Liver (tissue), 9 donors: ENCODE results near the gene SLC2A6. TPM values are rescaled to one million over a fixed set of nuclear protein-coding genes. Genes with fewer than 3 reads are reported as not detected.

Experiments used
- DNase-seq: peaks from one replicate; pipeline ENCODE4 v3.0.0-alpha.2; 2017; ENCODE audit warnings: low spot score
- H3K27ac ChIP-seq, 2 donors: one replicate each; pipeline ENCODE4 v1.7.0; 2013; ENCODE audit warnings: inconsistent platforms in 2 of 2, low read length in 2 of 2, control low read depth in 1 of 2, low read depth in 1 of 2, mild to moderate bottlenecking in 1 of 2
- H3K27me3 ChIP-seq, 4 donors: one replicate each; pipeline versions ENCODE4 v1.6.1 to v1.7.0; 2013; ENCODE audit warnings: low read length in 3 of 4, inconsistent platforms in 1 of 4, mild to moderate bottlenecking in 1 of 4, moderate library complexity in 1 of 4; ENCODE audit not compliant: control insufficient read depth in 4 of 4, insufficient read depth in 4 of 4
- H3K36me3 ChIP-seq, 4 donors: one replicate each; pipeline versions ENCODE4 v1.6.1 to v1.7.0; 2013; ENCODE audit warnings: low read length in 3 of 4, mild to moderate bottlenecking in 3 of 4, low read depth in 1 of 4, moderate library complexity in 1 of 4; ENCODE audit not compliant: control insufficient read depth in 4 of 4, insufficient read depth in 3 of 4
- H3K4me1 ChIP-seq, 4 donors: one replicate each; pipeline versions ENCODE4 v1.6.1 to v1.7.0; 2013; ENCODE audit warnings: low read length in 3 of 4, mild to moderate bottlenecking in 3 of 4, moderate library complexity in 1 of 4; ENCODE audit not compliant: control insufficient read depth in 4 of 4, insufficient read depth in 4 of 4
- H3K4me3 ChIP-seq, 3 donors: one replicate each; pipeline versions ENCODE4 v1.6.1 to v1.7.0; 2013; ENCODE audit warnings: low read length in 3 of 3, control low read depth in 1 of 3, low read depth in 1 of 3, mild to moderate bottlenecking in 1 of 3
- H3K9ac ChIP-seq, 2 donors: one replicate each; pipeline ENCODE4 v1.7.0; 2013; ENCODE audit warnings: low read length in 2 of 2, mild to moderate bottlenecking in 2 of 2, moderate library complexity in 2 of 2, control low read depth in 1 of 2, low read depth in 1 of 2
- H3K9me3 ChIP-seq, 4 donors: one replicate each; pipeline versions ENCODE4 v1.6.1 to v1.7.0; 2013; ENCODE audit warnings: low read length in 3 of 4; ENCODE audit not compliant: control insufficient read depth in 4 of 4
- CTCF ChIP-seq: fragments of 150-350 bp; IDR thresholded peaks from 2 replicates; pipeline ENCODE4 v1.5.1; 2017; ENCODE audit warnings: improper control_type of control experiment, low read depth, low read length; ENCODE audit not compliant: missing input control
- FOXA1 ChIP-seq: IDR thresholded peaks from 2 replicates; pipeline ENCODE4 v1.6.1; 2016; ENCODE audit warnings: antibody characterized with exemption
- FOXA2 ChIP-seq: IDR thresholded peaks from 2 replicates; pipeline ENCODE4 v1.6.1; 2016; ENCODE audit warnings: antibody characterized with exemption
- GABPA ChIP-seq, 2 donors: IDR thresholded peaks in 1 of 2; conservative IDR thresholded peaks in 1 of 2; 2 replicates each; pipeline ENCODE4 v1.6.1; 2016; ENCODE audit warnings: antibody characterized with exemption in 2 of 2, mild to moderate bottlenecking in 1 of 2, moderate library complexity in 1 of 2
- HNF4G ChIP-seq: IDR thresholded peaks from 2 replicates; pipeline ENCODE4 v1.6.1; 2016; ENCODE audit warnings: antibody characterized with exemption
- JUND ChIP-seq, 2 donors: IDR thresholded peaks; 2 replicates each; pipeline ENCODE4 v1.6.1; 2016; ENCODE audit warnings: antibody characterized with exemption in 2 of 2
- NR2F2 ChIP-seq: IDR thresholded peaks from 2 replicates; pipeline ENCODE4 v1.6.1; 2016; ENCODE audit warnings: antibody characterized with exemption
- RAD21 ChIP-seq, 2 donors: IDR thresholded peaks; 2 replicates each; pipeline ENCODE4 v1.6.1; 2016; ENCODE audit warnings: antibody characterized with exemption in 2 of 2, mild to moderate bottlenecking in 2 of 2
- RXRA ChIP-seq, 2 donors: IDR thresholded peaks; 2 replicates each; pipeline ENCODE4 v1.6.1; 2017 to 2018; ENCODE audit warnings: antibody characterized with exemption in 2 of 2, mild to moderate bottlenecking in 1 of 2
- SP1 ChIP-seq: IDR thresholded peaks from 2 replicates; pipeline ENCODE4 v1.6.1; 2018; ENCODE audit warnings: antibody characterized with exemption, mild to moderate bottlenecking
- TAF1 ChIP-seq: conservative IDR thresholded peaks from 2 replicates; pipeline ENCODE4 v1.6.1; 2016; ENCODE audit warnings: antibody characterized with exemption, mild to moderate bottlenecking
- WGBS: extraction: QIAGEN DNeasy Blood & Tissue Kit; methylation state at CpG from one replicate; pipeline ENCODE4 v1.1.7; 2013; 5-methylcytosine and 5-hydroxymethylcytosine counted together
- polyA plus RNA-seq, 2 donors: library from polyadenylated mRNA; stranded (reverse) in 1 of 2; unstranded in 1 of 2; fragments of 200-250 nt in 1 of 2; fragments of >200 nt in 1 of 2; fragmentation: Nextera tagmentation in 1 of 2; extraction: Ambion mirVana in 1 of 2; gene quantifications; one replicate each; pipeline versions ENCODE4 v1.2.1 to v1.2.3, GENCODE V29; 2013 to 2015
- total RNA-seq, 2 donors: library from RNA; depleted of rRNA; stranded (reverse); fragments of >200 nt; gene quantifications; one replicate each; pipeline ENCODE4 v1.2.3, GENCODE V29; 2014
- TF ChIP-seq, protein P1 (sequence below): IDR thresholded peaks from 2 replicates; pipeline ENCODE4 v1.6.1; 2016; ENCODE audit warnings: antibody characterized with exemption
- TF ChIP-seq, protein P2 (sequence below): IDR thresholded peaks from 2 replicates; pipeline ENCODE4 v1.6.1; 2016; ENCODE audit warnings: antibody characterized with exemption
- TF ChIP-seq, protein P3 (sequence below): IDR thresholded peaks from 2 replicates; pipeline ENCODE4 v1.6.1; 2016; ENCODE audit warnings: antibody characterized with exemption, mild to moderate bottlenecking
- TF ChIP-seq, protein P4 (sequence below): IDR thresholded peaks from 2 replicates; pipeline ENCODE4 v1.6.1; 2016; ENCODE audit warnings: antibody characterized with exemption
- donor health status: healthy.
- donor health status: healthy.
- donor health status: healthy.
- donor health status: healthy.
- donor health status: healthy.

Gene SLC2A6
- total and polyA plus RNA-seq, 4 donors = 1.7 to 3.9 (median 2.3) TPM

DNA sequence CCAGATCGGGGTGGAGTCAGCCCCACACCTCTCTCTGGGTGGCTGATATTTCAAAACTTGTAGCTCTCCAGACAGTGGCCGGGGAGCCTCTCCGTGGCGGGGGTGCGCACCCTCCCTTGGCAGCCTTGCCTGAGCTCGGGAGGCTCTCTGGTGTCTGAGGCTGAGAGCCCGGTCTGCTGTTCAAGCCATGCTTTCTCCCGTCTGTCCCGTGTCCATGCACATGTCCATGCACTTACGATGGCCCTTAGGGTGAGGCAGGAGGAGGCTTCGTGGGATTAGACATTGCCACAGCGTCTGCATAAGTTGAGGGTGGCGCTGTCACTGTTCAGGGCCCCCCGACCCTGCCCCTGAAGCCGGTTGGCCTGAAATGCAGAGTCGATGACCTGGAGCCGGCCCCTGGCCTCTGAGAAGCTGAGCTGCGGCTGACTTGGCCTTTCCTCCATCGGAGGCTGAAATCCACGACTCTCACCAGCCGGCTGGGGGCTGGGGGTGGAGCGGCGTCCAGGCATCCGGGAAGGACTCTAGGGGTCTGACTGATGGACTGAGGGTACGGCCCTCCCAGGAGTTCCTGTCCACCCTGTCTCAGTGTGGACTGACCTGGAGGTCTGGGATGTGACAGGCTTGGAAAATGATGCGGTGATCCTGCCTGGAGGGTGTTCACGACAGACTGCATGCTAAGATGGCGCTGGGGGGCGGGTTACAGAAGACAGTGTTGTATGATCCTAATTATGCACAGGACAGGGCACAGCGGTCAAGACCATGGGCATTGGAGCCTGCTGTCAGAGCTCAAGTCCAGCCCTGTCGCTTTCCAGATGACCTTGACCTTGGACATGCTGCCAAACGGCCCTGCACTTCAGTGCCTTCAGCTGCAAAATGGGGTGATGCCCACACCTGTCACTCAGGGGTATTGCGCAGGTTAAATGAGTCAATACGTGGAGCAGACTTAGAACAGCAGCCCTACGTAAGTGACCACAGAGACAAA, 18.3 kb upstream of the SLC2A6 start:
- no peak overlapping the region for H3K27ac ChIP-seq
- DNase-seq = no peak
- no peaks in the 10 kb centered on the region for H3K36me3 ChIP-seq
- no peak overlapping the region for H3K9ac ChIP-seq
- TF ChIP-seq GABPA (IDR thresholded peaks at IDR 0.05 in 1 of 2, conservative IDR thresholded peaks at IDR 0.05 in 1 of 2) = no peak
- no peak for TF ChIP-seq RAD21 (IDR thresholded peaks at IDR 0.05)
- TF ChIP-seq HNF4G = no peak
- no peak for TF ChIP-seq NR2F2
- TF ChIP-seq CTCF = no peak
- no peak for TF ChIP-seq FOXA2
- no peak for TF ChIP-seq FOXA1
- TF ChIP-seq, protein P1, sequence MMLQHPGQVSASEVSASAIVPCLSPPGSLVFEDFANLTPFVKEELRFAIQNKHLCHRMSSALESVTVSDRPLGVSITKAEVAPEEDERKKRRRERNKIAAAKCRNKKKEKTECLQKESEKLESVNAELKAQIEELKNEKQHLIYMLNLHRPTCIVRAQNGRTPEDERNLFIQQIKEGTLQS = no peak
- TF ChIP-seq RXRA (IDR thresholded peaks at IDR 0.05) = no peak
- no peak for TF ChIP-seq SP1
- no peak for TF ChIP-seq TAF1
- peaks cover 0 to 8% (median 0%) of the 10 kb centered on the region in 4 donors for H3K9me3 ChIP-seq
- 78% methylated on average over 35 of the region's 35 CpGs for WGBS
- no peak overlapping the region for H3K4me3 ChIP-seq
- no peaks in the 10 kb centered on the region for H3K27me3 ChIP-seq
- H3K4me1 ChIP-seq = peaks cover 3 to 23% (median 12%) of the 10 kb centered on the region in 4 donors

DNA sequence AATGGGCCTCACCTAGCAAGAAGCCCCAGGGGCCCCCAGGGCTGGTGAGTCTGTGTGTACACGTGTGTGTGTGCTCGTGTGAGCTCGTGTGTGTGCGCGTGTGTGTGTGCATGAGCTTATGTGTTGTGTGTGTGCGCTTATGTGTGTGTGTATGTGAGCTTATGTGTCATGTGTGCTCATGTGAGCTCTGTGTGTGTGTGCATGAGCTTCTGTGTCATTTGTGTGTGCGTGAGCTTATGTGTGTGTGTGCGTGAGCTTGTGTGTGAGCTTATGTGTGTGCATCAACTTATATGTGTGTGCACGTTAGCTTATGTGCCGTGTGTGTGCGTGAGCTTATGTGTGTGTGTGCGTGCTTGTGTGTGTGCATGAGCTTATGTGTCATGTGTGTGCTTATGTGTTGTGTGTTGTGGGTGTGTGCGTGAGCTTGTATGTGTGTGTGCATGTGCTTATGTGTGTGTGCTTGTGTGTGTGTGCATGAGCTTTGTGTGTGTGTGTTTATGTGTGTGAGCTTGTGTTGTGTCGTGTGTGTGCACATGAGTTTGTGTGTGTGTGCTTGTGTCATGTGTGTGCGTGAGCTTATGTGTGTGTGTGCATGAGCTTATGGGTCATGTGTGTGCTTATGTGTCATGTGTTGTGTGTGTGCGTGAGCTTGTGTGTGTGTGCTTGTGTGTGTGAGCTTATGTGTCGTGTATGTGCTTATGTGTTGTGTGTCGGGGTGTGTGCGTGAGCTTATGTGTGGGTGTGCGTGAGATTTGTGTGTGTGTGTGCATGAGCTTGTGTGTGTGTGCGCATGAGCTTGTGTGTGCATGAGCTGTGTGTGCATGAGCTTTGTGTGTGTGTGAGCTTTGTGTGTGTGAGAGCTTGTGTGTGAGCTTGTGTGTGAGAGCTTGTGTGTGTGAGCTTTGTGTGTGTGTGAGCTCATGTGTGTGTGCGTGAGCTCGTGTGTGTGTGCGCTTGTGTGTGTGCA, 16.7 kb upstream of the SLC2A6 start:
- H3K9ac ChIP-seq = no peak overlapping the region
- no peaks in the 10 kb centered on the region for H3K36me3 ChIP-seq
- TF ChIP-seq, protein P2, sequence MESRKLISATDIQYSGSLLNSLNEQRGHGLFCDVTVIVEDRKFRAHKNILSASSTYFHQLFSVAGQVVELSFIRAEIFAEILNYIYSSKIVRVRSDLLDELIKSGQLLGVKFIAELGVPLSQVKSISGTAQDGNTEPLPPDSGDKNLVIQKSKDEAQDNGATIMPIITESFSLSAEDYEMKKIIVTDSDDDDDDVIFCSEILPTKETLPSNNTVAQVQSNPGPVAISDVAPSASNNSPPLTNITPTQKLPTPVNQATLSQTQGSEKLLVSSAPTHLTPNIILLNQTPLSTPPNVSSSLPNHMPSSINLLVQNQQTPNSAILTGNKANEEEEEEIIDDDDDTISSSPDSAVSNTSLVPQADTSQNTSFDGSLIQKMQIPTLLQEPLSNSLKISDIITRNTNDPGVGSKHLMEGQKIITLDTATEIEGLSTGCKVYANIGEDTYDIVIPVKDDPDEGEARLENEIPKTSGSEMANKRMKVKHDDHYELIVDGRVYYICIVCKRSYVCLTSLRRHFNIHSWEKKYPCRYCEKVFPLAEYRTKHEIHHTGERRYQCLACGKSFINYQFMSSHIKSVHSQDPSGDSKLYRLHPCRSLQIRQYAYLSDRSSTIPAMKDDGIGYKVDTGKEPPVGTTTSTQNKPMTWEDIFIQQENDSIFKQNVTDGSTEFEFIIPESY = no peak
- TF ChIP-seq RAD21 (IDR thresholded peaks at IDR 0.05) (no peak), JUND (IDR thresholded peaks at IDR 0.05) (no peak), NR2F2 (no peak), SP1 (no peak), FOXA2 (no peak), TAF1 (no peak)
- TF ChIP-seq, protein P3, sequence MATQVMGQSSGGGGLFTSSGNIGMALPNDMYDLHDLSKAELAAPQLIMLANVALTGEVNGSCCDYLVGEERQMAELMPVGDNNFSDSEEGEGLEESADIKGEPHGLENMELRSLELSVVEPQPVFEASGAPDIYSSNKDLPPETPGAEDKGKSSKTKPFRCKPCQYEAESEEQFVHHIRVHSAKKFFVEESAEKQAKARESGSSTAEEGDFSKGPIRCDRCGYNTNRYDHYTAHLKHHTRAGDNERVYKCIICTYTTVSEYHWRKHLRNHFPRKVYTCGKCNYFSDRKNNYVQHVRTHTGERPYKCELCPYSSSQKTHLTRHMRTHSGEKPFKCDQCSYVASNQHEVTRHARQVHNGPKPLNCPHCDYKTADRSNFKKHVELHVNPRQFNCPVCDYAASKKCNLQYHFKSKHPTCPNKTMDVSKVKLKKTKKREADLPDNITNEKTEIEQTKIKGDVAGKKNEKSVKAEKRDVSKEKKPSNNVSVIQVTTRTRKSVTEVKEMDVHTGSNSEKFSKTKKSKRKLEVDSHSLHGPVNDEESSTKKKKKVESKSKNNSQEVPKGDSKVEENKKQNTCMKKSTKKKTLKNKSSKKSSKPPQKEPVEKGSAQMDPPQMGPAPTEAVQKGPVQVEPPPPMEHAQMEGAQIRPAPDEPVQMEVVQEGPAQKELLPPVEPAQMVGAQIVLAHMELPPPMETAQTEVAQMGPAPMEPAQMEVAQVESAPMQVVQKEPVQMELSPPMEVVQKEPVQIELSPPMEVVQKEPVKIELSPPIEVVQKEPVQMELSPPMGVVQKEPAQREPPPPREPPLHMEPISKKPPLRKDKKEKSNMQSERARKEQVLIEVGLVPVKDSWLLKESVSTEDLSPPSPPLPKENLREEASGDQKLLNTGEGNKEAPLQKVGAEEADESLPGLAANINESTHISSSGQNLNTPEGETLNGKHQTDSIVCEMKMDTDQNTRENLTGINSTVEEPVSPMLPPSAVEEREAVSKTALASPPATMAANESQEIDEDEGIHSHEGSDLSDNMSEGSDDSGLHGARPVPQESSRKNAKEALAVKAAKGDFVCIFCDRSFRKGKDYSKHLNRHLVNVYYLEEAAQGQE = no peak
- TF ChIP-seq, protein P4, sequence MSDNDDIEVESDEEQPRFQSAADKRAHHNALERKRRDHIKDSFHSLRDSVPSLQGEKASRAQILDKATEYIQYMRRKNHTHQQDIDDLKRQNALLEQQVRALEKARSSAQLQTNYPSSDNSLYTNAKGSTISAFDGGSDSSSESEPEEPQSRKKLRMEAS = no peak
- no peak for DNase-seq
- peaks cover 3 to 23% (median 12%) of the 10 kb centered on the region in 4 donors for H3K4me1 ChIP-seq
- H3K4me3 ChIP-seq = no peak overlapping the region
- no peaks in the 10 kb centered on the region for H3K27me3 ChIP-seq
- WGBS = 96% methylated on average over 24 of the region's 24 CpGs
- H3K27ac ChIP-seq = no peak overlapping the region
- H3K9me3 ChIP-seq = no peaks in the 10 kb centered on the region
